Stimulated activated CD4-positive, alpha-beta T cell treated with anti-CD3 and anti-CD28 coated beads, Interleukin-1b, Interleukin-23, amount 100 ng/mL, for 1 hour (primary cell): ENCODE measurements around the gene SLC2A9.
A peak's percentile ranks its signal among the peaks of the same experiment; 100 is the strongest.

Source experiments
- DNase-seq, 2 donors: peaks; one replicate each; pipeline ENCODE4 v3.0.0-alpha.2; 2020; ENCODE audit warnings: low read depth in 2 of 2

The SLC2A9 gene

GRCh38 chr4:10020106-10020505 lies 1.2 kb downstream of the SLC2A9 start:
- no peak for DNase-seq

- DNase-seq: no peak
These were observed 1.7 kb downstream of the SLC2A9 start for GRCh38 chr4:10019521-10020051.

GRCh38 chr4:10018818-10019461 lies 2.4 kb downstream of the SLC2A9 start:
- peak; percentile 75 to 78 for DNase-seq

- no peak for DNase-seq
These were observed 4.0 kb downstream of the SLC2A9 start for GRCh38 chr4:10017037-10017893.

- DNase-seq: no peak
These were observed 5.1 kb downstream of the SLC2A9 start for GRCh38 chr4:10016169-10016568.

- DNase-seq: no peak
These were observed 6.0 kb downstream of the SLC2A9 start for GRCh38 chr4:10015140-10015753.

- no peak for DNase-seq
These were observed 7.6 kb downstream of the SLC2A9 start for GRCh38 chr4:10013722-10014121.

- DNase-seq: no peak
These were observed 9.4 kb downstream of the SLC2A9 start for GRCh38 chr4:10011885-10012284.

GRCh38 chr4:10011277-10011676 lies 10.0 kb downstream of the SLC2A9 start:
- no peak for DNase-seq

GRCh38 chr4:10009861-10010500 lies 11.3 kb downstream of the SLC2A9 start:
- DNase-seq: no peak

- DNase-seq: no peak
These were observed 12.7 kb downstream of the SLC2A9 start for GRCh38 chr4:10008609-10009005.

GRCh38 chr4:10007793-10008608 lies 13.3 kb downstream of the SLC2A9 start:
- no peak for DNase-seq

- no peak for DNase-seq
These were observed 13.9 kb downstream of the SLC2A9 start for GRCh38 chr4:10007436-10007740.

GRCh38 chr4:10006601-10007435 lies 14.5 kb downstream of the SLC2A9 start:
- no peak for DNase-seq

GRCh38 chr4:10006231-10006600 lies 15.1 kb downstream of the SLC2A9 start:
- no peak for DNase-seq

GRCh38 chr4:10005632-10006031 lies 15.7 kb downstream of the SLC2A9 start:
- no peak for DNase-seq

- DNase-seq: no peak
These were observed 17.6 kb downstream of the SLC2A9 start for GRCh38 chr4:10003666-10004065.

GRCh38 chr4:10002278-10002677 lies 19.0 kb downstream of the SLC2A9 start:
- no peak for DNase-seq

- no peak for DNase-seq
These were observed 19.5 kb downstream of the SLC2A9 start for GRCh38 chr4:10001757-10002156.

GRCh38 chr4:9999956-10000561 lies 21.2 kb downstream of the SLC2A9 start:
- DNase-seq: no peak
